GM13976 (cell line): ENCODE data around the gene TBX19.

ENCODE experiments used
- DNase-seq: peaks from one replicate; pipeline ENCODE4 v3.0.0; 2012; ENCODE audit warnings: low spot score
- CTCF ChIP-seq: IDR thresholded peaks from 2 replicates; pipeline ENCODE4 v1.5.1; 2012; ENCODE audit warnings: borderline replicate concordance, mild to moderate bottlenecking; ENCODE audit not compliant: insufficient read depth; ENCODE audit errors: extremely low read depth, missing control alignments, control extremely low read depth
- in situ Hi-C: fragments of 300-500 bp; cut with MboI; formaldehyde crosslinking; loops from one replicate; pipeline ENCODE4 v1.12.0; 2022; ENCODE audit warnings: low sequenced_read_pairs, mixed read lengths, inconsistent platforms; ENCODE audit not compliant: unreplicated experiment

The TBX19 gene

GRCh38 chr1:168321945-168322344 lies 41.3 kb downstream of the TBX19 start:
- peak; percentile 26 for TF ChIP-seq CTCF
- in situ Hi-C loops, result no loop called here
- peak; percentile 30 for DNase-seq

- DNase-seq, result no peak
- no peak for TF ChIP-seq CTCF
- in situ Hi-C loops, result loop anchor here (25.0 kb wide), 1 partner anchor 262 kb away; the partner anchor contains the start of gene XCL1
These were observed 44.2 kb downstream of the TBX19 start for GRCh38 chr1:168324745-168325425.

- no peak for TF ChIP-seq CTCF
- no peak for DNase-seq
- in situ Hi-C loops, result loop anchor here (25.0 kb wide), 1 partner anchor 258 kb away; the partner anchor contains the start of gene XCL1
These were observed 48.2 kb downstream of the TBX19 start for GRCh38 chr1:168328731-168329364.

GRCh38 chr1:168330285-168330684 lies 49.6 kb downstream of the TBX19 start:
- in situ Hi-C loops, result loop anchor here (25.0 kb wide), 1 partner anchor 257 kb away; the partner anchor contains the start of gene XCL1
- TF ChIP-seq CTCF, result no peak

GRCh38 chr1:168331569-168331968 lies 50.9 kb downstream of the TBX19 start:
- no peak for DNase-seq
- TF ChIP-seq CTCF, result no peak
- in situ Hi-C loops, result loop anchor here (25.0 kb wide), 1 partner anchor 256 kb away; the partner anchor contains the start of gene XCL1

More at GRCh38 chr1:168330285-168330684, 49.6 kb downstream of the TBX19 start:
- no peak for DNase-seq

- no peak for TF ChIP-seq CTCF
- DNase-seq, result no peak
- in situ Hi-C loops, result loop anchor here (25.0 kb wide), 1 partner anchor 254 kb away; the partner anchor contains the start of gene XCL1
These were observed 53.0 kb downstream of the TBX19 start for GRCh38 chr1:168333562-168334276.
